SU-DHL-6 (cell line): ENCODE measurements around the gene ANTXR1.

Source experiments
- H2AFZ ChIP-seq: fragments of 200-600 bp; sonication (generic); 2 replicates; pipeline ENCODE4 v1.6.1; 2014; ENCODE audit warnings: low read depth, mild to moderate bottlenecking, moderate library complexity, mixed read lengths, antibody characterized with exemption, low read length; ENCODE audit not compliant: severe bottlenecking
- H3F3A ChIP-seq: fragments of 200-600 bp; shearing (Covaris generic); 2 replicates; pipeline ENCODE4 v1.6.0; 2016; ENCODE audit warnings: antibody characterized with exemption, mild to moderate bottlenecking; ENCODE audit not compliant: insufficient read depth
- H3K27ac ChIP-seq: fragments of 200-600 bp; sonication (generic); 2 replicates; pipeline ENCODE4 v1.5.1; 2016; ENCODE audit warnings: low read depth, mild to moderate bottlenecking, low read length, moderate library complexity, mixed read lengths
- H3K27me3 ChIP-seq: fragments of 200-600 bp; sonication (generic), shearing (Covaris generic); 2 replicates; pipeline ENCODE4 v1.6.0; 2014; ENCODE audit warnings: mild to moderate bottlenecking, low read length
- H3K36me3 ChIP-seq: fragments of 200-600 bp; sonication (generic); 2 replicates; pipeline ENCODE4 v1.6.1; 2014; ENCODE audit warnings: mild to moderate bottlenecking, low read length, mixed read lengths
- H3K4me2 ChIP-seq: fragments of 300-600, 200-600 bp; shearing (Covaris generic), sonication (generic); 2 replicates; pipeline ENCODE4 v1.6.0; 2014; ENCODE audit warnings: low read length, low read depth, mild to moderate bottlenecking; ENCODE audit not compliant: poor library complexity, severe bottlenecking
- H3K4me3 ChIP-seq: fragments of 200-600 bp; sonication (generic); 2 replicates; pipeline ENCODE4 v1.5.1; 2014; ENCODE audit warnings: antibody characterized with exemption, low read length, mild to moderate bottlenecking, mixed read lengths; ENCODE audit not compliant: insufficient read depth, poor library complexity, severe bottlenecking
- H3K79me2 ChIP-seq: fragments of 200-600 bp; sonication (generic); 2 replicates; pipeline ENCODE4 v1.6.1; 2014; ENCODE audit warnings: mild to moderate bottlenecking, low read length, moderate library complexity; ENCODE audit not compliant: insufficient read depth
- H3K9ac ChIP-seq: fragments of 200-600 bp; sonication (generic); 2 replicates; pipeline ENCODE4 v1.7.0; 2014; ENCODE audit warnings: mild to moderate bottlenecking, low read length
- H3K9me2 ChIP-seq: fragments of 200-600 bp; sonication (generic); replicated peaks from 2 replicates; pipeline ENCODE4 v1.6.1; 2014; ENCODE audit warnings: low read length; ENCODE audit not compliant: insufficient read depth
- H3K9me3 ChIP-seq: fragments of 200-600 bp; sonication (generic); 2 replicates; pipeline ENCODE4 v1.6.1; 2014; ENCODE audit warnings: low read length, mixed read lengths; ENCODE audit not compliant: insufficient read depth
- H4K20me1 ChIP-seq: fragments of 200-600 bp; sonication (generic); 2 replicates; pipeline ENCODE4 v1.6.1; 2014; ENCODE audit warnings: low read depth, mild to moderate bottlenecking, antibody characterized with exemption, low read length, moderate library complexity, mixed read lengths
- CTCF ChIP-seq: fragments of 200-600 bp; sonication (generic); IDR thresholded peaks from one replicate; pipeline ENCODE4 v1.5.1; 2017; ENCODE audit warnings: antibody characterized with exemption, mild to moderate bottlenecking, low read length, moderate library complexity; ENCODE audit not compliant: insufficient read depth, poor library complexity, severe bottlenecking
- EZH2phosphoT487 ChIP-seq: fragments of 200-600 bp; sonication (generic), shearing (Covaris generic); conservative IDR thresholded peaks from 2 replicates; pipeline ENCODE4 v1.6.1; 2018; ENCODE audit warnings: mild to moderate bottlenecking, antibody characterized with exemption, low read length, moderate library complexity, mixed read lengths

Gene ANTXR1

DNA sequence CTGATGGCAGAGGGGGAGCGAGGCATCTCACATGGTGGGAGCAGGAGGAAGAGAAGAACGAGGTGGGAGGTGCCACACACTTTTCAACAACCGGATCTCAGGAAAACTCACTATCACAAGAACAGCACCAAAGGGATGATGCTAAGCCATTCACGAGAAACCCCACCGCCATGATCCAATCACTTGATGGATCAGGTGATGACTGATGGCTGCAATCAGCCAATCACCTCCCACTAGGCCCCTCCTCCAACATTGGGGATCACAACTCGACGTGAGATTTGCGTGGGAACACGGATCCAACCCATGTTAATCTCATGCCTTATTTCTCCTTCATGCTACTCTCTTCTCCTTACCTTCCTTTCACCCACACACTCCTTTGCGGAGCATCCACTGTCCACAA is 143.6 kb downstream of the ANTXR1 start:
- Histone ChIP-seq H3K27me3 (0 out of 2 replicates have a peak, but pooled peaks cover 1% of the 10 kb centered on the region), H4K20me1 (no peaks in the 10 kb centered on the region), H3K9me2 (no peaks in the 10 kb centered on the region), H3K79me2 (no peaks in the 10 kb centered on the region), H3K4me2 (no peak overlapping the region), H3K9ac (no peak overlapping the region), H3K4me3 (no peak overlapping the region), H3K36me3 (no peaks in the 10 kb centered on the region), H3F3A (no peaks in the 10 kb centered on the region), H3K27ac (no peak overlapping the region), H3K9me3 (no peaks in the 10 kb centered on the region), H2AFZ (no peak overlapping the region)
- TF ChIP-seq EZH2phosphoT487 (no peak), CTCF (no peak)

- Histone ChIP-seq H3K27ac (no peak overlapping the region), H3K9ac (no peak overlapping the region)
- TF ChIP-seq EZH2phosphoT487 (no peak), CTCF (no peak)
Observed at GRCh38 chr2:69157441-69157840, 144.5 kb downstream of the ANTXR1 start.

GRCh38 chr2:69159986-69160385 is 147.0 kb downstream of the ANTXR1 start:
- H3K36me3 ChIP-seq, result no peaks in the 10 kb centered on the region
- no peak overlapping the region for H3K4me3 ChIP-seq
- no peaks in the 10 kb centered on the region for H3K9me2 ChIP-seq
- no peak overlapping the region for H3K27ac ChIP-seq
- no peaks in the 10 kb centered on the region for H3K9me3 ChIP-seq
- H4K20me1 ChIP-seq, result no peaks in the 10 kb centered on the region
- H3F3A ChIP-seq, result no peaks in the 10 kb centered on the region
- H3K27me3 ChIP-seq, result 0 out of 2 replicates have a peak, but pooled peaks cover 4% of the 10 kb centered on the region
- H3K79me2 ChIP-seq, result no peaks in the 10 kb centered on the region
- H3K9ac ChIP-seq, result no peak overlapping the region
- no peak overlapping the region for H2AFZ ChIP-seq
- no peak overlapping the region for H3K4me2 ChIP-seq
- no peak for TF ChIP-seq CTCF
- TF ChIP-seq EZH2phosphoT487, result no peak

More at GRCh38 chr2:69157441-69157840, 144.5 kb downstream of the ANTXR1 start:
- Histone ChIP-seq H2AFZ (no peak overlapping the region), H3K27me3 (0 out of 2 replicates have a peak, but pooled peaks cover 4% of the 10 kb centered on the region), H3F3A (no peaks in the 10 kb centered on the region), H3K4me2 (no peak overlapping the region), H3K36me3 (no peaks in the 10 kb centered on the region), H3K9me3 (no peaks in the 10 kb centered on the region), H4K20me1 (no peaks in the 10 kb centered on the region), H3K79me2 (no peaks in the 10 kb centered on the region), H3K4me3 (no peak overlapping the region), H3K9me2 (no peaks in the 10 kb centered on the region)

GRCh38 chr2:69162057-69162456 is 149.1 kb downstream of the ANTXR1 start:
- no peak overlapping the region for H3K4me3 ChIP-seq
- H3K27me3 ChIP-seq, result 0 out of 2 replicates have a peak, but pooled peaks cover 4% of the 10 kb centered on the region
- H3K9me3 ChIP-seq, result no peaks in the 10 kb centered on the region
- H3F3A ChIP-seq, result no peaks in the 10 kb centered on the region
- no peak overlapping the region for H3K4me2 ChIP-seq
- H3K79me2 ChIP-seq, result no peaks in the 10 kb centered on the region
- no peak overlapping the region for H3K27ac ChIP-seq
- H3K9me2 ChIP-seq, result no peaks in the 10 kb centered on the region
- H3K9ac ChIP-seq, result no peak overlapping the region
- H2AFZ ChIP-seq, result no peak overlapping the region
- TF ChIP-seq CTCF, result no peak
- TF ChIP-seq EZH2phosphoT487, result no peak
- H3K36me3 ChIP-seq, result no peaks in the 10 kb centered on the region
- no peaks in the 10 kb centered on the region for H4K20me1 ChIP-seq
